Left ventricle myocardium inferior (tissue), 1 donor: ENCODE results near the gene GPLD1. TPM values are rescaled to one million over a fixed set of nuclear protein-coding genes. Genes with fewer than 3 reads are reported as not detected.

ENCODE experiments used
- DNase-seq: peaks from one replicate; pipeline ENCODE4 v3.0.0-alpha.2; 2020
- H3K27ac ChIP-seq: fragments of 200-600 bp; replicated peaks from 2 replicates; pipeline ENCODE4 v1.8.0; 2021
- H3K27me3 ChIP-seq: fragments of 200-600 bp; 2 replicates; pipeline ENCODE4 v1.8.0; 2021; ENCODE audit warnings: low read depth
- H3K36me3 ChIP-seq: fragments of 200-600 bp; 2 replicates; pipeline ENCODE4 v1.8.0; 2021
- H3K4me1 ChIP-seq: fragments of 200-600 bp; 2 replicates; pipeline ENCODE4 v1.8.0; 2021
- H3K4me3 ChIP-seq: fragments of 200-600 bp; 2 replicates; pipeline ENCODE4 v1.8.0; 2021; ENCODE audit warnings: mild to moderate bottlenecking, moderate library complexity
- H3K9me3 ChIP-seq: fragments of 200-600 bp; replicated peaks from 2 replicates; pipeline ENCODE4 v1.8.0; 2021
- intact Hi-C: fragments of 100-400 bp; cut with micrococcal nuclease; formaldehyde crosslinking; loops from one replicate; pipeline ENCODE4 v1.11.0; 2022
- total RNA-seq: library from RNA; stranded (reverse); fragmentation: NEBNext Ultra II Directional; extraction: Animal tissue kit (Norgen Biotek cat#: 25700); gene quantifications from one replicate; pipeline ENCODE4 v1.2.1, GENCODE V29; 2021
- TF ChIP-seq, protein P1 (sequence below): fragments of 200-600 bp; IDR thresholded peaks from 2 replicates; pipeline ENCODE4 v1.8.0; 2021; ENCODE audit warnings: antibody characterized with exemption, mild to moderate bottlenecking, borderline replicate concordance
- donor health status: DM: no; HTN: yes; CAD: no; lungs with severe emphysema.

The GPLD1 gene
- total RNA-seq, 1 donor from 2014 or later = 0.71 TPM

DNA sequence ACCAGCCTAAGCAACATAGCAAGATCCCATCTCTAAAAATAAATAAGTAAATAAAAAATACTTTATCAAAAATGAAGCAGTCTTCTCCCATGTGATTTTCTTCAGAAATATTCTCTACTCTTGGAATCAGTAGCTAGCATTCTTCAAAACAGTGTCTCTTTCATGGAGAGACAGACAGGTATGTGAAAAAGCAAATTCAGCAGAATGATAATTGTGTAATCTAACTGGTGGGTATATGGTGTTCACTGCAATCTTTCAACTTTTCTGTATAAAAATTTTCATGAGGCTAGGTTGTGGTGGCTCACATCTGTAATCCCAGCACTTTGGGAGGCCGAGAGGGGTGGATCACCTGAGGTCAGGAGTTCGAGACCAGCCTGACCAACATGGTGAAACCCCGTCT, 78.8 kb downstream of the GPLD1 start:
- TF ChIP-seq, protein P1, sequence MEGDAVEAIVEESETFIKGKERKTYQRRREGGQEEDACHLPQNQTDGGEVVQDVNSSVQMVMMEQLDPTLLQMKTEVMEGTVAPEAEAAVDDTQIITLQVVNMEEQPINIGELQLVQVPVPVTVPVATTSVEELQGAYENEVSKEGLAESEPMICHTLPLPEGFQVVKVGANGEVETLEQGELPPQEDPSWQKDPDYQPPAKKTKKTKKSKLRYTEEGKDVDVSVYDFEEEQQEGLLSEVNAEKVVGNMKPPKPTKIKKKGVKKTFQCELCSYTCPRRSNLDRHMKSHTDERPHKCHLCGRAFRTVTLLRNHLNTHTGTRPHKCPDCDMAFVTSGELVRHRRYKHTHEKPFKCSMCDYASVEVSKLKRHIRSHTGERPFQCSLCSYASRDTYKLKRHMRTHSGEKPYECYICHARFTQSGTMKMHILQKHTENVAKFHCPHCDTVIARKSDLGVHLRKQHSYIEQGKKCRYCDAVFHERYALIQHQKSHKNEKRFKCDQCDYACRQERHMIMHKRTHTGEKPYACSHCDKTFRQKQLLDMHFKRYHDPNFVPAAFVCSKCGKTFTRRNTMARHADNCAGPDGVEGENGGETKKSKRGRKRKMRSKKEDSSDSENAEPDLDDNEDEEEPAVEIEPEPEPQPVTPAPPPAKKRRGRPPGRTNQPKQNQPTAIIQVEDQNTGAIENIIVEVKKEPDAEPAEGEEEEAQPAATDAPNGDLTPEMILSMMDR = no peak
- DNase-seq = no peak
- Histone ChIP-seq H3K9me3 (no peaks in the 10 kb centered on the region), H3K4me3 (no peak overlapping the region), H3K27ac (no peak overlapping the region), H3K4me1 (peaks cover 16% of the 10 kb centered on the region), H3K27me3 (no peaks in the 10 kb centered on the region), H3K36me3 (peaks cover 92% of the 10 kb centered on the region)
- intact Hi-C loops = no loop called here

DNA sequence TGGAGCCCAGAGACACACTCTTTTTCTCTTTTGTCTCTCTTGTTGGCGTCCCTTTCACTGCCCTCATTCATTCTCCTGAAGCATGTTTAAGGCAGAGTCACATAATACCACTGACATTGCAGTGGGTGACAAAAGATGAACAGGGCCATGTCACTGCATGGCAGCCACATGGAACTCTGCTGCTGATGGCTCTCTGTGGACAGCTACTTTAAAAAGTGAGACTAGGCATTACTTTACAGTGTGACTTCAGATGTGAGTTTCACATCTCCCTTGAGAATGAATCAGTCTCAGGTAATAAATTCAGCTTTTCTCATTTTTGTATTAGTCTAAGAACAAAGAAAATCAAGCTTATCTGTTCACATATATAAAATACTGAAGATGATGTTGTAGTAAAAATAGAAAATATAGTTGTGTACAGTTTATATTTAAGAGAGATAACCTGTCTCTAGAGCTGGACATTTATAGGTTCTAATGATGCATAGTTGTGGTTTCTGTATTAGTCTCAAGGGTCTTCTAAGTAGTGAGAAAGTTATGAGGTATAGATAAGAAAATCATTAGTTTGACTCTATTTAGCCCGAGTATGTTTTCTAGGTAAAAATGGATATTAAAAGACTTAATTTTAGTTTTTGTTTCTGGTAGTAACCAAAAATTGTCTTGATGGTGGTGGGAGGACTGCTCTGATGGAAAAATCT, 80.5 kb downstream of the GPLD1 start:
- no peaks in the 10 kb centered on the region for H3K27me3 ChIP-seq
- no peak for DNase-seq
- peaks cover 86% of the 10 kb centered on the region for H3K36me3 ChIP-seq
- H3K9me3 ChIP-seq = no peaks in the 10 kb centered on the region
- TF ChIP-seq, protein P1 = no peak
- H3K27ac ChIP-seq = no peak overlapping the region
- no peak overlapping the region for H3K4me3 ChIP-seq
- intact Hi-C loops = no loop called here
- H3K4me1 ChIP-seq = peaks cover 33% of the 10 kb centered on the region

DNA sequence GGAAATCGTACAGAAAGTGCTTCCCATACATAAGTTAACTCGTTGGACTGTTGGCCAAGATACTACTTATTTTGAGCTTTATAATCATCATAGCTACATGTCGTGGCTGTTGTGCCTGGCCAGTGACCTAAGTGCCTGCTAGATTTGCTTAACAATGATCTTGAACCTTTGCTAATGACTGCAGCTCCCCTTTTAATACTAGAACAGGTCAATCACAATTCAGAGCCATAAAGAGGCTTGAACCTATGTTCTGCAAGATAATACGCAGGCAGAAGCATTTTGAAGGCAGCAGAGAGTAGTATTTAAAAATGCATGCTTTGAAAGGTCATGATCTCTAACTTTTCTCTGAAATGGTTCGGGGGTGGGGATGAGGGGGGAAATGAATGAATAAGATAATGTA, 84.1 kb downstream of the GPLD1 start:
- TF ChIP-seq, protein P1 = no peak
- Histone ChIP-seq H3K4me3 (no peak overlapping the region), H3K27ac (no peak overlapping the region), H3K9me3 (no peaks in the 10 kb centered on the region), H3K27me3 (peaks cover 4% of the 10 kb centered on the region), H3K4me1 (peaks cover 49% of the 10 kb centered on the region), H3K36me3 (peaks cover 51% of the 10 kb centered on the region)
- intact Hi-C loops = no loop called here
- no peak for DNase-seq

DNA sequence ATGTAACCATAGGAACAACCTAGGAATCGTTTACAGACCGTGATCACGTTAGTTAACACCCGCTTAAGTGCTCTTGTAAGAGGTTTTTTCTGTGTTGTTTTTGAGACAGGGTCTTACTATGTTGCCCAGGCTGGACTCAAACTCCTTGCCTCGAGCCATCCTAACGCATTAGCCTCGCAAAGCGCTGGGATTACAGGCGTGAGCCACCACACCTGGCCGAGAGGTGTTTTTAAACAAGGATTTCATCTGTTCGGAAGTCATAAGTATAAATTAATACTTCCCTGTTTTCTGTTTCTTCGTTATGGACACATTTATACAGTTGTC, 85.9 kb downstream of the GPLD1 start:
- H3K27me3 ChIP-seq = peaks cover 22% of the 10 kb centered on the region
- peaks cover 49% of the 10 kb centered on the region for H3K4me1 ChIP-seq
- H3K27ac ChIP-seq = peak overlapping the region; percentile 92
- H3K9me3 ChIP-seq = no peaks in the 10 kb centered on the region
- TF ChIP-seq, protein P1 = no peak
- intact Hi-C loops = no loop called here
- peaks cover 35% of the 10 kb centered on the region for H3K36me3 ChIP-seq
- DNase-seq = no peak
- H3K4me3 ChIP-seq = peak overlapping the region; percentile 90

GRCh38 chr6:24402697-24403500, 86.5 kb downstream of the GPLD1 start, which contains the start of gene MRS2:
Gene MRS2 (plus strand): TSS chr6:24402936. CDS start chr6:24403047, 111 bp downstream.
- H3K9me3 ChIP-seq = no peaks in the 10 kb centered on the region
- H3K27ac ChIP-seq = peak within 1 kb of the TSS; percentile 92
- TF ChIP-seq, protein P1 = no peak
- DNase-seq = peak; percentile 84
- H3K4me3 ChIP-seq = peak within 1 kb of the TSS; percentile 90
- peaks cover 27% of the 10 kb centered on the region for H3K27me3 ChIP-seq
- intact Hi-C loops = no loop called here
- H3K4me1 ChIP-seq = peaks cover 46% of the 10 kb centered on the region
- H3K36me3 ChIP-seq = peaks cover 30% of the 10 kb centered on the region
